HL-60 (cell line): ENCODE data around the gene SLC9C1.

Experiments
- DNase-seq, 2 experiments: peaks; one replicate each; pipeline ENCODE4 v3.0.0-alpha.2; 2010 to 2020; ENCODE audit warnings: low read depth in 1 of 2, low spot score in 1 of 2
- H3K27ac ChIP-seq: fragments of 250-450 bp; sonication (Bioruptor Pico); replicated peaks from 2 replicates; pipeline ENCODE4 v1.5.1; 2020; ENCODE audit warnings: mild to moderate bottlenecking, moderate library complexity
- H3K27me3 ChIP-seq: fragments of 250-450 bp; sonication (Bioruptor Pico); 2 replicates; pipeline ENCODE4 v1.5.1; 2021; ENCODE audit warnings: mild to moderate bottlenecking, moderate library complexity; ENCODE audit not compliant: insufficient read depth, poor library complexity, severe bottlenecking
- H3K4me3 ChIP-seq: replicated peaks from 2 replicates; pipeline ENCODE4 v1.5.1; 2011; ENCODE audit warnings: mild to moderate bottlenecking, control low read depth, low read length; ENCODE audit not compliant: insufficient read depth
- GABPA ChIP-seq: IDR thresholded peaks from 2 replicates; pipeline ENCODE4 v1.6.1; 2012; ENCODE audit warnings: low read depth
- POLR2AphosphoS5 ChIP-seq: IDR thresholded peaks from 2 replicates; pipeline ENCODE4 v1.6.1; 2012; ENCODE audit warnings: low read depth
- SPI1 ChIP-seq: IDR thresholded peaks from 2 replicates; pipeline ENCODE4 v1.6.1; 2012; ENCODE audit warnings: low read depth, mild to moderate bottlenecking, borderline replicate concordance
- TF ChIP-seq, protein P1 (sequence below): IDR thresholded peaks from 2 replicates; pipeline ENCODE4 v1.6.1; 2012; ENCODE audit warnings: low read depth; ENCODE audit not compliant: insufficient replicate concordance
- TF ChIP-seq, protein P2 (sequence below): IDR thresholded peaks from one replicate; pipeline ENCODE4 v1.5.1; 2011; ENCODE audit warnings: low read length, control low read depth, inconsistent platforms; ENCODE audit not compliant: insufficient read depth

The SLC9C1 gene

DNA sequence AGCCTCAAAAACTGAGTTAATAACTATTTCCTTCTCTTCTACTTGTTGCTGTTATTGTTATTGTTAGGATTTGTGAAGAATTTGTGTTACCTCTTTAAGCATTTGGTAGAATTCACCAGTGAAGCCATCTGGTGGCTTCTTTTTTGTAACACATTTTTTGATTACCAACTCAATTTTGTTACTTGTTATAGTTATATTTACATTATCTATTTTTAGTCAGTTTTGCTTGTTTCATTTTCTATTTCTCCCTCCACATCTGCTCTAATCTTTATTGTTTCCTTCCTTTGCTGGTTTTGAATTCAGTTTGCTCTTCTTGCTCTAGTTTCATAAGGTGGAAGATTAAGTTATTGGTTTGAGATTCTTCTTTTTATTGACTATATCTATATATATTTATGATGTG is 3.7 kb upstream of the SLC9C1 start:
- H3K27ac ChIP-seq: no peak overlapping the region
- DNase-seq: no peak
- TF ChIP-seq GABPA: no peak
- no peak for TF ChIP-seq SPI1
- TF ChIP-seq, protein P1, sequence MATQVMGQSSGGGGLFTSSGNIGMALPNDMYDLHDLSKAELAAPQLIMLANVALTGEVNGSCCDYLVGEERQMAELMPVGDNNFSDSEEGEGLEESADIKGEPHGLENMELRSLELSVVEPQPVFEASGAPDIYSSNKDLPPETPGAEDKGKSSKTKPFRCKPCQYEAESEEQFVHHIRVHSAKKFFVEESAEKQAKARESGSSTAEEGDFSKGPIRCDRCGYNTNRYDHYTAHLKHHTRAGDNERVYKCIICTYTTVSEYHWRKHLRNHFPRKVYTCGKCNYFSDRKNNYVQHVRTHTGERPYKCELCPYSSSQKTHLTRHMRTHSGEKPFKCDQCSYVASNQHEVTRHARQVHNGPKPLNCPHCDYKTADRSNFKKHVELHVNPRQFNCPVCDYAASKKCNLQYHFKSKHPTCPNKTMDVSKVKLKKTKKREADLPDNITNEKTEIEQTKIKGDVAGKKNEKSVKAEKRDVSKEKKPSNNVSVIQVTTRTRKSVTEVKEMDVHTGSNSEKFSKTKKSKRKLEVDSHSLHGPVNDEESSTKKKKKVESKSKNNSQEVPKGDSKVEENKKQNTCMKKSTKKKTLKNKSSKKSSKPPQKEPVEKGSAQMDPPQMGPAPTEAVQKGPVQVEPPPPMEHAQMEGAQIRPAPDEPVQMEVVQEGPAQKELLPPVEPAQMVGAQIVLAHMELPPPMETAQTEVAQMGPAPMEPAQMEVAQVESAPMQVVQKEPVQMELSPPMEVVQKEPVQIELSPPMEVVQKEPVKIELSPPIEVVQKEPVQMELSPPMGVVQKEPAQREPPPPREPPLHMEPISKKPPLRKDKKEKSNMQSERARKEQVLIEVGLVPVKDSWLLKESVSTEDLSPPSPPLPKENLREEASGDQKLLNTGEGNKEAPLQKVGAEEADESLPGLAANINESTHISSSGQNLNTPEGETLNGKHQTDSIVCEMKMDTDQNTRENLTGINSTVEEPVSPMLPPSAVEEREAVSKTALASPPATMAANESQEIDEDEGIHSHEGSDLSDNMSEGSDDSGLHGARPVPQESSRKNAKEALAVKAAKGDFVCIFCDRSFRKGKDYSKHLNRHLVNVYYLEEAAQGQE: no peak
- TF ChIP-seq POLR2AphosphoS5: no peak
- TF ChIP-seq, protein P2, sequence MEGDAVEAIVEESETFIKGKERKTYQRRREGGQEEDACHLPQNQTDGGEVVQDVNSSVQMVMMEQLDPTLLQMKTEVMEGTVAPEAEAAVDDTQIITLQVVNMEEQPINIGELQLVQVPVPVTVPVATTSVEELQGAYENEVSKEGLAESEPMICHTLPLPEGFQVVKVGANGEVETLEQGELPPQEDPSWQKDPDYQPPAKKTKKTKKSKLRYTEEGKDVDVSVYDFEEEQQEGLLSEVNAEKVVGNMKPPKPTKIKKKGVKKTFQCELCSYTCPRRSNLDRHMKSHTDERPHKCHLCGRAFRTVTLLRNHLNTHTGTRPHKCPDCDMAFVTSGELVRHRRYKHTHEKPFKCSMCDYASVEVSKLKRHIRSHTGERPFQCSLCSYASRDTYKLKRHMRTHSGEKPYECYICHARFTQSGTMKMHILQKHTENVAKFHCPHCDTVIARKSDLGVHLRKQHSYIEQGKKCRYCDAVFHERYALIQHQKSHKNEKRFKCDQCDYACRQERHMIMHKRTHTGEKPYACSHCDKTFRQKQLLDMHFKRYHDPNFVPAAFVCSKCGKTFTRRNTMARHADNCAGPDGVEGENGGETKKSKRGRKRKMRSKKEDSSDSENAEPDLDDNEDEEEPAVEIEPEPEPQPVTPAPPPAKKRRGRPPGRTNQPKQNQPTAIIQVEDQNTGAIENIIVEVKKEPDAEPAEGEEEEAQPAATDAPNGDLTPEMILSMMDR: no peak

DNA sequence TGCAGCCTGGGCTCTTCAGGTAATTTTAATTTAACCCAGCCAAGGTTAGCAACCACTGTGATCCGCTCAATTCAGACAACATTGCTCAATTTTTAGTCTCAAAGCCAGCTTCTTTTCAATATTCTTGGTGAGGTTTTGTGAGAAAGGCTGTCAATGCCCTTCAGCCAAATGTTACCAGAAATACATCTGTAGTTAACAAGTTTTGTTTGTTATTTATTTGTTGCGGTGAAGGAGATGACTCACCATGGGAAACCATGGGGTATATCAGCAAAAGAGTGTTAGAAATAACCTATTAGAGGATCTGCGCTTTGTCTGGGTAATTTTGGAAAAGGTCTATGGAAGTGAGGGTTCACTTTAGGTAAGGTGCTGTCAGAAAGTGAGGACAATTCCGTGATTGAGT is 5.0 kb downstream of the SLC9C1 start:
- Histone ChIP-seq H3K27me3 (no peaks in the 10 kb centered on the region), H3K27ac (no peak overlapping the region), H3K4me3 (no peak overlapping the region)
- no peak for DNase-seq
- TF ChIP-seq, protein P1: no peak
- TF ChIP-seq SPI1 (no peak), POLR2AphosphoS5 (no peak)
- TF ChIP-seq, protein P2: no peak

More for the DNA sequence above, 3.7 kb upstream of the SLC9C1 start:
- no peaks in the 10 kb centered on the region for H3K27me3 ChIP-seq
- no peak overlapping the region for H3K4me3 ChIP-seq

DNA sequence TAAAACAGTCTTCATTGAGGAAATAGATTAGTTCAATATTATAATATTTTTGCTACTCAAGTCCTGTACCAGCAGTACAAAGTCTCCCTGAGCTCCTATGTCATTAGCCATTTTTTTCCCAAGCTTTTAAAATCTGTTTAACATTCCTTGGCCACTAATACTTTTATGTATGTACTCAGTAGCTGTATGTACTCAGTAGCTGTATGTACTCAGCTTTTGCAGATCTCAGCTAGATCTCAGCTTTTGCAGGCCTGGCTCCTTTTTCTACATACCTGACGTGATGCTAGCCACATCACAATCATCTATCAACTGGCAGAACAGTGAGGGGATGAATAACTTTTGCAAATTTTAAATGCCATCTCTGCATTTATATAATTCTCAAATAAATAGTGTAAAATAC is 13.8 kb downstream of the SLC9C1 start:
- Histone ChIP-seq H3K4me3 (no peak overlapping the region), H3K27ac (no peak overlapping the region), H3K27me3 (no peaks in the 10 kb centered on the region)
- DNase-seq: no peak
- TF ChIP-seq GABPA (no peak), SPI1 (no peak), POLR2AphosphoS5 (no peak)
- TF ChIP-seq, protein P1: no peak

DNA sequence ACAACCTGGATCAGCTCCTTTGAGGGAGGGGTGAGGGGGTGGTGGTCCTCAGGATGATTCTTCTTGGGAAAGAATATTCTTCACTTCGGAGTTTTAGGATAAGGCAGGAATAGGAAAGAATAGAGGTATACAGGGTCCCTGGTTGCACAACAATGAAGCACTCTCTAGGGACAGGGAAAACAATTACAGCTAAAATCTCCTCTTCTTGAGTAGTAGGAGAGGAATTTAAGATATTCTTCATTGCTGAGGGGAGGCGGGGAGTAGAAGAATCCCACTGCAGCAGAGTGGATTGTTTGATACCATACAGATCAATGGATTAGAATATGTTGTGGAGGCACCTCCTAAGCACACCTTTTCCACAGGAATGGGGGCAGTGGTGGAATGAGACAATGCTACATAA is 20.5 kb downstream of the SLC9C1 start:
- Histone ChIP-seq H3K4me3 (no peak overlapping the region), H3K27me3 (no peaks in the 10 kb centered on the region), H3K27ac (no peak overlapping the region)
- TF ChIP-seq, protein P2: no peak
- TF ChIP-seq SPI1 (no peak), POLR2AphosphoS5 (no peak), GABPA (no peak)
- TF ChIP-seq, protein P1: no peak
- no peak for DNase-seq
